Fibroblast of lung (primary cell): ENCODE measurements around the gene ZNF253. TPM values are rescaled to one million over a fixed set of nuclear protein-coding genes. Genes with fewer than 3 reads are reported as not detected.
"Not testable (repeated sequence)": the region's sequence is repeated elsewhere in the genome, so short reads cannot be mapped to it uniquely, and the experiment has no call there.

Source experiments
- DNase-seq, 2 donors: peaks; one replicate each; pipeline versions ENCODE4 v3.0.0 to v3.0.0-alpha.2; 2010; ENCODE audit warnings: low read depth in 2 of 2
- H2AFZ ChIP-seq: 2 replicates; pipeline ENCODE4 v1.5.1; 2012; ENCODE audit warnings: low read length, control low read depth, inconsistent platforms
- H3K27ac ChIP-seq: 2 replicates; pipeline ENCODE4 v1.5.1; 2011; ENCODE audit warnings: low read length, control low read depth; ENCODE audit not compliant: insufficient read depth
- H3K27me3 ChIP-seq: 2 replicates; pipeline ENCODE4 v1.5.1; 2011; ENCODE audit warnings: mild to moderate bottlenecking, low read length; ENCODE audit not compliant: control insufficient read depth, insufficient read depth
- H3K36me3 ChIP-seq: 2 replicates; pipeline ENCODE4 v1.5.1; 2011; ENCODE audit warnings: low read length; ENCODE audit not compliant: control insufficient read depth, insufficient read depth
- H3K4me1 ChIP-seq: 2 replicates; pipeline ENCODE4 v1.5.1; 2011; ENCODE audit warnings: low read length; ENCODE audit not compliant: control insufficient read depth, insufficient read depth; ENCODE audit errors: extremely low read depth
- H3K4me2 ChIP-seq: 2 replicates; pipeline ENCODE4 v1.5.1; 2011; ENCODE audit warnings: low read length, control low read depth; ENCODE audit not compliant: insufficient read depth; ENCODE audit errors: extremely low read depth
- H3K4me3 ChIP-seq, 4 experiments: fragments of 200-600 bp in 1 of 4; sonication (generic) in 1 of 4; replicated peaks in 1 of 4; 2 replicates each; pipeline ENCODE4 v1.5.1; 2011 to 2016; ENCODE audit warnings: low read length in 4 of 4, low read depth in 3 of 4, mild to moderate bottlenecking in 3 of 4, control low read depth in 2 of 4, inconsistent platforms in 1 of 4, mixed read lengths in 1 of 4; ENCODE audit not compliant: insufficient read depth in 1 of 4; ENCODE audit errors: control extremely low read depth in 1 of 4
- H3K79me2 ChIP-seq: 2 replicates; pipeline ENCODE4 v1.5.1; 2012; ENCODE audit warnings: mild to moderate bottlenecking, low read length, inconsistent platforms; ENCODE audit not compliant: control insufficient read depth, insufficient read depth
- H3K9ac ChIP-seq: 2 replicates; pipeline ENCODE4 v1.5.1; 2011; ENCODE audit warnings: mild to moderate bottlenecking, low read length, control low read depth; ENCODE audit not compliant: insufficient read depth
- H3K9me3 ChIP-seq: 2 replicates; pipeline ENCODE4 v1.5.1; 2012; ENCODE audit warnings: low read depth, low read length; ENCODE audit not compliant: control insufficient read depth, insufficient read depth
- H4K20me1 ChIP-seq: 2 replicates; pipeline ENCODE4 v1.5.1; 2011; ENCODE audit warnings: low read length; ENCODE audit not compliant: control insufficient read depth, insufficient read depth; ENCODE audit errors: extremely low read depth
- CTCF ChIP-seq, 2 donors: IDR thresholded peaks in 1 of 2; conservative IDR thresholded peaks in 1 of 2; 1 replicate in 1 of 2; 2 replicates in 1 of 2; pipeline ENCODE4 v1.5.1; 2011 to 2012; ENCODE audit warnings: low read length in 2 of 2, control low read depth in 1 of 2, inconsistent platforms in 1 of 2, low read depth in 1 of 2, mild to moderate bottlenecking in 1 of 2
- EZH2 ChIP-seq: IDR thresholded peaks from 2 replicates; pipeline ENCODE4 v1.5.1; 2012; ENCODE audit warnings: low read length, control low read depth, mild to moderate bottlenecking; ENCODE audit errors: missing control alignments
- polyA plus RNA-seq, 2 donors: library from polyadenylated mRNA; depleted of rRNA in 1 of 2; stranded (reverse) in 1 of 2; unstranded in 1 of 2; fragments of >200 nt; gene quantifications; 2 replicates each; pipeline ENCODE4 v1.2.1, GENCODE V29; 2011 to 2012; ENCODE audit warnings: missing spikeins in 1 of 2
- total RNA-seq: library from RNA; depleted of rRNA; stranded (reverse); fragments of >200 nt; gene quantifications from 2 replicates; pipeline ENCODE4 v1.2.1, GENCODE V29; 2014

ZNF253 gene
- total and polyA plus RNA-seq, 2 donors (not counting 1 experiment from before 2014, with no cell fraction given), result 3.2 to 5.6 TPM

DNA sequence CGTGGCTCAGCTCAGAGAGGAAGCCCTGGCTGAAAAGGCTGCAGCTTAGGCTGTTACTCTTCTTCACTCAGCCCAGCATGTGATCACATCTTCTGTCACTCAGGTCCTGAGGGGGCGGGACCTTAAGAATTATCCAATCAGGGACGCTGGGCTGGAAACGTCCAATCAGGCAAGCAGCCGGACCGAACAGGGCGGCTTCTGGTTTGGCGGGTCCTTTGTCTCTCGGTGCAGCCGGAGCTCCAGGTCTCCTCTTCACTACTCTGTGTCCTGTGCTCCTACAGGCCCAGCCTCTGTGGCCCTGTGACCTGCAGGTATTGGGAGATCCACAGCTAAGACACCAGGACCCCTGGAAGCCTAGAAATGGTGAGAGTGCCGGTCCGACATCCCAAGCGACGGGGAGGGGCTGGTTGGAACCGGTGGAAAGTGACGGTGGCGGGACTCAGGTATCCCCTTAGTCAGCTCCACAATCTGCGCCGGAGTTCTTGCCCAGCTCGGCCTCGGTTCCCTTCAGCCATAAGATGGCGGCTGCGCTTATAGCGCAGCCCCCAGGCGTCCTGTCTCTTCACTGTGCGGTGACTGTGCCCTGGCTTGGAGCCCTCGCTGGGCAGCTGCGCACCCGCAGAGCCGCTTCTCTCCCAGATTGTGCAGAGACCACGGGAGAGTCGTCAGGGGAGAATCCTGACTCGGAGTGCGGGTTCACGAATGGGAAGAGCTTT lies 35.2 kb downstream of the ZNF253 start, which contains the start of gene ZNF93:
Gene ZNF93, plus strand, starts transcription at position 218 of the 716 bp plus-strand sequence. Its CDS starts 143 bp downstream, at position 361.
- Histone ChIP-seq H3K4me3 (peak within 1 kb of the TSS; percentile 51 to 90 (median 69)), H3K4me1 (no peaks in the 10 kb centered on the region), H3K4me2 (peak within 1 kb of the TSS; percentile 81), H3K27ac (peak within 1 kb of the TSS; percentile 71), H2AFZ (peak within 1 kb of the TSS; percentile 78), H3K9ac (peak within 1 kb of the TSS; percentile 70), H3K36me3 (no peaks in the 10 kb centered on the region), H3K9me3 (no peaks in the 10 kb centered on the region), H4K20me1 (no peaks in the 10 kb centered on the region), H3K79me2 (peaks cover 11% of the 10 kb centered on the region), H3K27me3 (no peaks in the 10 kb centered on the region)
- peak; percentile 97 to 98 for DNase-seq
- TF ChIP-seq EZH2 (no peak), CTCF (conservative IDR thresholded peaks at IDR 0.05 in 1 of 2, IDR thresholded peaks at IDR 0.05 in 1 of 2; ENCODE audit: low read depth in 1 of 2, low read length in 2 of 2) (no peak)

- H3K9me3 ChIP-seq, H4K20me1 ChIP-seq, H3K36me3 ChIP-seq, H3K9ac ChIP-seq, H3K4me3 ChIP-seq, H3K4me1 ChIP-seq, H3K27me3 ChIP-seq, H3K4me2 ChIP-seq, H2AFZ ChIP-seq, H3K27ac ChIP-seq: not testable (repeated sequence)
- DNase-seq, result peak in 1 of 2 donors; percentile 17
- H3K79me2 ChIP-seq, result peaks cover 15% of the 10 kb centered on the region
These were observed 41.9 kb downstream of the ZNF253 start for GRCh38 chr19:19907551-19907950.

DNA sequence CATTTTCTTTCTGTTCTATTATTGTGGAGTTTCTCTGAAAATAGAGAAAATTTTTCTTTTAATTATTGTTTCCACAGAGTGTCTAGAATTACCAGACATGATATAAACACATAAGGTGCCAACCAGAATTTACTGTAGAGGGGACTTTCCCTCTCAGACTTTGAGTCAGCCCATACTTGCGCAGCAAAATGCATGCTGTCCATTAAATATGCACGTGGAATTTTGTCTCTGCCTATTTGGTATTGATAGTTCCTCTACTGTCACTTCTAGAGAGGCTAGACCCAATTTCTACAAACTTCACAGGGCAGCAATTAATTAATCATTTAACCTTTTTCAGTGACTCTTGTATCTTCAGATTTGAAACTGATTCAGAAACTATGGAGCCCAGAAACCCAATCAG lies 44.0 kb downstream of the ZNF253 start:
- H4K20me1 ChIP-seq, result no peaks in the 10 kb centered on the region
- no peak overlapping the region for H3K27ac ChIP-seq
- no peaks in the 10 kb centered on the region for H3K27me3 ChIP-seq
- H3K4me3 ChIP-seq, result no peak overlapping the region
- no peaks in the 10 kb centered on the region for H3K9me3 ChIP-seq
- H3K36me3 ChIP-seq, result no peaks in the 10 kb centered on the region
- DNase-seq, result no peak
- no peak overlapping the region for H3K4me2 ChIP-seq
- peaks cover 11% of the 10 kb centered on the region for H3K79me2 ChIP-seq
- H3K4me1 ChIP-seq, result no peaks in the 10 kb centered on the region
- TF ChIP-seq CTCF (conservative IDR thresholded peaks at IDR 0.05 in 1 of 2, IDR thresholded peaks at IDR 0.05 in 1 of 2; ENCODE audit: low read depth in 1 of 2, low read length in 2 of 2) (no peak), EZH2 (no peak)
- H3K9ac ChIP-seq, result no peak overlapping the region
- H2AFZ ChIP-seq, result no peak overlapping the region
